ENCODE results near the gene RNF208.

RNF208 gene

GRCh38 chr9:137228506-137228967 lies 6.5 kb upstream of the RNF208 start:
- Histone ChIP-seq H3K9me3 (ENCODE audit: insufficient read depth, low read length) (no peaks in the 10 kb centered on the region), H3K4me3 (ENCODE audit: insufficient read depth, low read length, poor library complexity, severe bottlenecking) (no peak overlapping the region), H3K4me2 (ENCODE audit: low read depth, low read length, poor library complexity, severe bottlenecking) (no peak overlapping the region), H3K27me3 (ENCODE audit: low read length) (no peaks in the 10 kb centered on the region), H3K79me2 (ENCODE audit: insufficient read depth, low read length) (no peaks in the 10 kb centered on the region), H3K9me2 (replicated peaks; ENCODE audit: insufficient read depth, low read length) (no peaks in the 10 kb centered on the region), H2AFZ (ENCODE audit: low read depth, low read length, severe bottlenecking) (no peak overlapping the region), H3K36me3 (ENCODE audit: low read length) (no peaks in the 10 kb centered on the region), H3F3A (ENCODE audit: insufficient read depth) (no peaks in the 10 kb centered on the region), H3K27ac (ENCODE audit: low read depth, low read length) (no peak overlapping the region), H3K9ac (ENCODE audit: low read length) (no peak overlapping the region), H4K20me1 (ENCODE audit: low read depth, low read length) (no peaks in the 10 kb centered on the region)
- no peak for TF ChIP-seq CTCF (IDR thresholded peaks at IDR 0.05; ENCODE audit: insufficient read depth, low read length, poor library complexity, severe bottlenecking)
- no peak for TF ChIP-seq EZH2phosphoT487 (conservative IDR thresholded peaks at IDR 0.05; ENCODE audit: low read length)

DNA sequence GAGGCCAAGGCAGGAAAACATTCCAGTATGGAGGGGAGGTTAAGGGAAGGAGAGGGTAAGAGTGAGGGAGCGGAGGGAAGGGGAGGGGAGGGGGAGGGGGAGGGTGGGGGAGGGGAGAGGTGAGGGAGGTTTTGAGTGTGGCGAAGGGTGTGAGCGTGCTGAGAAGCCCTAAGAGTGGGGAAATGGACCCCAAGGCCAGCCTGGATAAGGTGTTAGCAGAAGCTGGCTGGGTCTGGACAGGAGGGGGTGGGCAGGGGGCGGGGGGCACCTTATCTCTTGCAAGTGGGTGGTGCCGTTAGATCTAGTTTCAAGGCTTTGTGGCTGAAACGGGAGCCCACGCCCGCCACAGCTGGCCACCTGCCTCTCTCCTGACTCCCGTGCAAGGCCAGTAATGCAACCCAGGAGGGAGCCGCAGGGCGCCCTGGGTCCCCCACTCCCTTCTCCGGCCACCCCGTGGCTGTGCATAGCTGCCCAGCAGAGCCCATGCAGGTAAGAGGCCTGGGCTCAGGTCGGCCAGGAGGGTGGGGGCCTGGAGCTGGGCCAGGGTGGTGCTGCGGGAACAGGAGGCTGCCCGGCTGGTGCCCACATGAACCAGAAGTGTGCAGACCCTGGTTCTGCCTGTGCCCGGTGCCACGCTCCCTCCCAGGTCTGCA lies 5.9 kb upstream of the RNF208 start:
- Histone ChIP-seq H3K9ac (ENCODE audit: low read length) (no peak overlapping the region), H3K27me3 (ENCODE audit: low read length) (no peaks in the 10 kb centered on the region), H3K9me2 (replicated peaks; ENCODE audit: insufficient read depth, low read length) (no peaks in the 10 kb centered on the region), H4K20me1 (ENCODE audit: low read depth, low read length) (no peaks in the 10 kb centered on the region), H3K27ac (ENCODE audit: low read depth, low read length) (no peak overlapping the region), H2AFZ (ENCODE audit: low read depth, low read length, severe bottlenecking) (no peak overlapping the region), H3K4me2 (ENCODE audit: low read depth, low read length, poor library complexity, severe bottlenecking) (no peak overlapping the region), H3K36me3 (ENCODE audit: low read length) (no peaks in the 10 kb centered on the region), H3K79me2 (ENCODE audit: insufficient read depth, low read length) (no peaks in the 10 kb centered on the region), H3F3A (ENCODE audit: insufficient read depth) (no peaks in the 10 kb centered on the region), H3K9me3 (ENCODE audit: insufficient read depth, low read length) (no peaks in the 10 kb centered on the region), H3K4me3 (ENCODE audit: insufficient read depth, low read length, poor library complexity, severe bottlenecking) (no peak overlapping the region)
- TF ChIP-seq EZH2phosphoT487 (conservative IDR thresholded peaks at IDR 0.05; ENCODE audit: low read length): no peak
- no peak for TF ChIP-seq CTCF (IDR thresholded peaks at IDR 0.05; ENCODE audit: insufficient read depth, low read length, poor library complexity, severe bottlenecking)

DNA sequence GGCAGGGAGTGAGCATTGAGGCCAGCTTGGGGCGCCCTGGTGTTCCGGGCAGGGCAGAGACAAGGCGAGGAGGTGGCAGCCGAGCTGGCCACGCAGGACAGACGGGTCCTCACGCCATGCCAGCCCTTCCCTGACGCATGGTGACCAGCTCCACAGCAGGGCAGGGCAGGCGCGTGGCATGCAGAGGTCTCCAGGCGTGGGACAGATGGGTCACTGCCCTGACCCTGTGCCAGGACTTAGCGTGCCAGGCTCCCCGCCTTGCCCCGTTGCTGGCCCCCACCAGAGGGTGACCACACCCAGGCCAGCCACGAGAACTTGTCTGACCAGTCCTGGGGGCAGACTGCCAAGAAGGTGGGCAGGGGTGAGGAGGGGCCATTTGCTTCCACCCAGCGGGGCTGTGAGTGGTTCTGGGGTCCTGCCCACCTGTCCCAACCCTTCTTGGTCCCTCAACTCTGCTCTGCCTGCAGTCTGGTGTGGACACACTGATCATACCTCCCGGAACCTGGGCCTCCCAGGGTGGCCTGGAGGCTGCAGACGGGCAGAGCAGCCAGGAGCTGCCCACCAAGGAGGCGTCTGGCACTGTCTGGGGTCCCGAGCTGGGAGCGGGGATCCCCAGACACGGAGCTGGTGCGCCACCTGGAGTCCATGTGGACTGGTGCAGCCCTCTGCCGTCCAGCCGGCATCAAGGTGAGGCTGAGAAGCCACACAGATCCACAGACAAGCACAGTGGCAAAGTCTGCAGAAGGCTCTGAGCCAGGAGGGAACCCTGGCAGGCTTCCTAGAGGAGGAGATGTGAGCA lies 5.2 kb upstream of the RNF208 start, which contains the start of gene RNF224:
Gene RNF224, plus strand, starts transcription at position 449 of the 799 bp plus-strand sequence. CDS start 834 bp downstream, outside the sequence.
- no peak within 1 kb of the TSS for H3K9ac ChIP-seq (ENCODE audit: low read length)
- no peak within 1 kb of the TSS for H2AFZ ChIP-seq (ENCODE audit: low read depth, low read length, severe bottlenecking)
- H3K27me3 ChIP-seq (ENCODE audit: low read length): no peaks in the 10 kb centered on the region
- no peak within 1 kb of the TSS for H3K4me2 ChIP-seq (ENCODE audit: low read depth, low read length, poor library complexity, severe bottlenecking)
- H3K4me3 ChIP-seq (ENCODE audit: insufficient read depth, low read length, poor library complexity, severe bottlenecking): no peak within 1 kb of the TSS
- no peak for TF ChIP-seq EZH2phosphoT487 (conservative IDR thresholded peaks at IDR 0.05; ENCODE audit: low read length)
- peak; percentile 84 for TF ChIP-seq CTCF (IDR thresholded peaks at IDR 0.05; ENCODE audit: insufficient read depth, low read length, poor library complexity, severe bottlenecking)
- H3K9me3 ChIP-seq (ENCODE audit: insufficient read depth, low read length): no peaks in the 10 kb centered on the region
- H3F3A ChIP-seq (ENCODE audit: insufficient read depth): no peaks in the 10 kb centered on the region
- no peaks in the 10 kb centered on the region for H3K36me3 ChIP-seq (ENCODE audit: low read length)
- H3K9me2 ChIP-seq (replicated peaks; ENCODE audit: insufficient read depth, low read length): no peaks in the 10 kb centered on the region
- no peaks in the 10 kb centered on the region for H3K79me2 ChIP-seq (ENCODE audit: insufficient read depth, low read length)
- H3K27ac ChIP-seq (ENCODE audit: low read depth, low read length): no peak within 1 kb of the TSS
- no peaks in the 10 kb centered on the region for H4K20me1 ChIP-seq (ENCODE audit: low read depth, low read length)
